ENCODE results near the gene FYTTD1. TPM values are rescaled to one million over a fixed set of nuclear protein-coding genes. Genes with fewer than 3 reads are reported as not detected.

The FYTTD1 gene
- total RNA-seq, 2 experiments from 2014 or later = 47.6 to 57.8 TPM

DNA sequence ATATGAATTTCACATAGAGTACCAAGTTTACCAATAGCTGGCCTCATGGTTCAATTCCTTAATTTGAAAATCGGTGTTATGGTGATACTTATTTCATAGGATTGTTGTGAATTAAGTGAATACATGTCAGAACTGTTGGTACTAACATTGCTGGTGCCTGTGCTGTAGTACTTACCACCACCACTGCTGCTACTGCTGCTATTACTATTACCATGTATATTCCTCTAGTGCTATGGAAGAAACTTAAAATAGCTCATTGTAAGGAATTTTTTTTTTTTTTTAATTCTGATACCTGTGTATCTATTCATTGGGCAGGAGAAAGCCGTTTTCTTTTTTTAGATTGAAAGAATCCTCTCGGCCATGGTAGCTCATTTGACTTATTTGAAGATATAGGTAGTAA lies 3.6 kb downstream of the FYTTD1 start:
- ChIA-PET CTCF (ENCODE audit: unreplicated experiment) (no interaction called here), POLR2A (interaction anchor here (0.6 to 1.6 kb wide), 5 partner anchors 8 to 39 kb away, joined by 3 to 6 read pairs (median 3); partner anchors contain the start of gene LRCH3)
- no peaks in the 10 kb centered on the region for H3K9me3 ChIP-seq (ENCODE audit: low read length)
- peaks cover 55% of the 10 kb centered on the region for H3K79me2 ChIP-seq (ENCODE audit: insufficient read depth, low read depth, low read length)
- TF ChIP-seq EZH2phosphoT487 (IDR thresholded peaks at IDR 0.05; ENCODE audit: borderline replicate concordance, low read depth, low read length) (no peak), CTCF (conservative IDR thresholded peaks at IDR 0.05; ENCODE audit: low read length) (no peak)
- H3K4me3 ChIP-seq (ENCODE audit: low read depth, low read length, poor library complexity, severe bottlenecking) = no peak overlapping the region
- H3K9me2 ChIP-seq (ENCODE audit: insufficient read depth, low read length) = no peaks in the 10 kb centered on the region
- no peak overlapping the region for H3K27ac ChIP-seq (ENCODE audit: low read depth, low read length, poor library complexity, severe bottlenecking)
- peak overlapping the region; percentile 86; the same call in 1 of the 2 replicates for H3K4me2 ChIP-seq (ENCODE audit: low read length)
- peaks cover 27% of the 10 kb centered on the region for H3K4me1 ChIP-seq (ENCODE audit: insufficient read depth, low read length, poor library complexity, severe bottlenecking)
- H4K20me1 ChIP-seq (ENCODE audit: insufficient read depth, low read length) = peaks cover 26% of the 10 kb centered on the region
- peak; percentile 15 for DNase-seq (ENCODE audit: low spot score)
- peaks cover 19% of the 10 kb centered on the region for H3K36me3 ChIP-seq (ENCODE audit: insufficient read depth, low read length)
- H2AFZ ChIP-seq (ENCODE audit: low read length) = no peak overlapping the region
- intact Hi-C loops (cut with micrococcal nuclease; ENCODE audit: unreplicated experiment) = no loop called here
- BruUV-seq (replicated peaks) = no TSS peak

- Histone ChIP-seq H3K4me1 (ENCODE audit: insufficient read depth, low read length, poor library complexity, severe bottlenecking) (peaks cover 15% of the 10 kb centered on the region), H3K27ac (ENCODE audit: low read depth, low read length, poor library complexity, severe bottlenecking) (no peak overlapping the region), H4K20me1 (ENCODE audit: insufficient read depth, low read length) (peaks cover 15% of the 10 kb centered on the region), H2AFZ (ENCODE audit: low read length) (no peak overlapping the region), H3K4me3 (ENCODE audit: low read depth, low read length, poor library complexity, severe bottlenecking) (no peak overlapping the region), H3K79me2 (ENCODE audit: insufficient read depth, low read depth, low read length) (peaks cover 43% of the 10 kb centered on the region), H3K36me3 (ENCODE audit: insufficient read depth, low read length) (peaks cover 51% of the 10 kb centered on the region), H3K4me2 (ENCODE audit: low read length) (no peak overlapping the region), H3K9me3 (ENCODE audit: low read length) (no peaks in the 10 kb centered on the region), H3K9me2 (ENCODE audit: insufficient read depth, low read length) (no peaks in the 10 kb centered on the region)
- TF ChIP-seq CTCF (conservative IDR thresholded peaks at IDR 0.05; ENCODE audit: low read length) = no peak
- no peak for TF ChIP-seq EZH2phosphoT487 (IDR thresholded peaks at IDR 0.05; ENCODE audit: borderline replicate concordance, low read depth, low read length)
- intact Hi-C loops (cut with micrococcal nuclease; ENCODE audit: unreplicated experiment) = no loop called here
- BruUV-seq (replicated peaks) = no TSS peak
- CTCF ChIA-PET (ENCODE audit: unreplicated experiment) = no interaction called here
- POLR2A ChIA-PET = interaction anchor here (0.5 kb wide), 1 partner anchor 636 kb away, joined by 3 read pairs; no protein-coding TSS in a partner anchor
- DNase-seq (ENCODE audit: low spot score) = no peak
Observed at GRCh38 chr3:197756704-197757103, 7.0 kb downstream of the FYTTD1 start.

GRCh38 chr3:197758512-197758911 lies 8.8 kb downstream of the FYTTD1 start:
- DNase-seq (ENCODE audit: low spot score) = no peak
- no peak overlapping the region for H3K4me2 ChIP-seq (ENCODE audit: low read length)
- no peaks in the 10 kb centered on the region for H3K9me2 ChIP-seq (ENCODE audit: insufficient read depth, low read length)
- TF ChIP-seq CTCF (conservative IDR thresholded peaks at IDR 0.05; ENCODE audit: low read length) = no peak
- no peak for TF ChIP-seq EZH2phosphoT487 (IDR thresholded peaks at IDR 0.05; ENCODE audit: borderline replicate concordance, low read depth, low read length)
- BruUV-seq (replicated peaks) = no TSS peak
- H4K20me1 ChIP-seq (ENCODE audit: insufficient read depth, low read length) = no peaks in the 10 kb centered on the region; the same call in 1 of the 2 replicates
- no peaks in the 10 kb centered on the region for H3K9me3 ChIP-seq (ENCODE audit: low read length)
- H3K36me3 ChIP-seq (ENCODE audit: insufficient read depth, low read length) = peaks cover 65% of the 10 kb centered on the region
- POLR2A ChIA-PET = interaction anchor here (0.6 to 1.6 kb wide), 2 partner anchors 13 to 17 kb away, joined by 4 to 6 read pairs; no protein-coding TSS in a partner anchor
- H3K79me2 ChIP-seq (ENCODE audit: insufficient read depth, low read depth, low read length) = peaks cover 25% of the 10 kb centered on the region
- no peak overlapping the region for H2AFZ ChIP-seq (ENCODE audit: low read length)
- CTCF ChIA-PET (ENCODE audit: unreplicated experiment) = no interaction called here
- H3K4me1 ChIP-seq (ENCODE audit: insufficient read depth, low read length, poor library complexity, severe bottlenecking) = no peaks in the 10 kb centered on the region
- no peak overlapping the region for H3K4me3 ChIP-seq (ENCODE audit: low read depth, low read length, poor library complexity, severe bottlenecking)
- H3K27ac ChIP-seq (ENCODE audit: low read depth, low read length, poor library complexity, severe bottlenecking) = no peak overlapping the region
- intact Hi-C loops (cut with micrococcal nuclease; ENCODE audit: unreplicated experiment) = no loop called here
